Gastrocnemius medialis (tissue), 4 donors: ENCODE results near the gene KCTD15. TPM values are rescaled to one million over a fixed set of nuclear protein-coding genes. Genes with fewer than 3 reads are reported as not detected.

ENCODE experiments used
- ATAC-seq, 2 donors: fragments of 150-250 bp; one replicate each; pipeline ENCODE4 v1.9.1; 2016
- DNase-seq, 2 donors: peaks; one replicate each; pipeline ENCODE4 v3.0.0-alpha.2; 2019
- H3K27ac ChIP-seq, 4 donors: fragments of 200-600 bp; sonication (generic); 1 replicate in 1 of 4; 2 replicates in 3 of 4; pipeline ENCODE4 v1.5.1; 2016 to 2018; ENCODE audit warnings: mild to moderate bottlenecking in 2 of 4, moderate library complexity in 1 of 4
- H3K27me3 ChIP-seq, 3 donors: fragments of 200-600 bp; sonication (generic) in 2 of 3; 1 replicate in 1 of 3; 2 replicates in 2 of 3; pipeline versions ENCODE4 v1.5.1 to v1.6.0; 2016 to 2019; ENCODE audit warnings: mild to moderate bottlenecking in 1 of 3, moderate library complexity in 1 of 3
- H3K36me3 ChIP-seq, 2 donors: fragments of 200-600 bp; sonication (generic) in 1 of 2; one replicate each; pipeline ENCODE4 v1.5.1; 2017 to 2018
- H3K4me1 ChIP-seq, 2 donors: fragments of 200-600 bp; sonication (generic) in 1 of 2; one replicate each; pipeline ENCODE4 v1.5.1; 2016 to 2017; ENCODE audit warnings: mild to moderate bottlenecking in 2 of 2
- H3K4me3 ChIP-seq, 4 donors: fragments of 200-600 bp; sonication (generic) in 3 of 4; 1 replicate in 1 of 4; 2 replicates in 3 of 4; pipeline ENCODE4 v1.5.1; 2016 to 2019; ENCODE audit warnings: mild to moderate bottlenecking in 2 of 4
- H3K9me3 ChIP-seq, 3 donors: fragments of 200-600 bp; sonication (generic) in 2 of 3; 1 replicate in 1 of 3; 2 replicates in 2 of 3; pipeline ENCODE4 v1.5.1; 2016 to 2019
- CTCF ChIP-seq, 5 experiments: fragments of 450-650 bp in 3 of 5; fragments of 200-600 bp in 2 of 5; sonication (generic) in 2 of 5; IDR thresholded peaks in 4 of 5; conservative IDR thresholded peaks in 1 of 5; 1 replicate in 4 of 5; 2 replicates in 1 of 5; pipeline ENCODE4 v1.5.1; 2016 to 2019; ENCODE audit warnings: antibody characterized with exemption in 5 of 5, mild to moderate bottlenecking in 3 of 5, moderate library complexity in 3 of 5
- POLR2A ChIP-seq, 2 donors: fragments of 450-650 bp; IDR thresholded peaks; one replicate each; pipeline ENCODE4 v1.6.1; 2017; ENCODE audit warnings: antibody characterized with exemption in 2 of 2, mild to moderate bottlenecking in 2 of 2, moderate library complexity in 2 of 2
- in situ Hi-C, 4 donors: fragments of 200-750 bp; cut with MboI; loops; one replicate each; pipeline versions ENCODE4 v1.15.0 to v1.8.0; 2017; ENCODE audit warnings: low sequenced_read_pairs in 4 of 4
- intact Hi-C: fragments of 100-400 bp; cut with DNase I; formaldehyde crosslinking; loops from one replicate; pipeline ENCODE4 v1.15.1; 2023; ENCODE audit warnings: low total_unique reads
- total RNA-seq, 4 donors: library from RNA; depleted of rRNA; stranded (reverse); fragments of >200 nt; gene quantifications; one replicate each; pipeline versions ENCODE4 v1.1.0 to v1.2.3, GENCODE V29; 2016

KCTD15 gene
- total RNA-seq, 4 donors from 2014 or later, result 1.9 to 14.8 (median 5.8) TPM

DNA sequence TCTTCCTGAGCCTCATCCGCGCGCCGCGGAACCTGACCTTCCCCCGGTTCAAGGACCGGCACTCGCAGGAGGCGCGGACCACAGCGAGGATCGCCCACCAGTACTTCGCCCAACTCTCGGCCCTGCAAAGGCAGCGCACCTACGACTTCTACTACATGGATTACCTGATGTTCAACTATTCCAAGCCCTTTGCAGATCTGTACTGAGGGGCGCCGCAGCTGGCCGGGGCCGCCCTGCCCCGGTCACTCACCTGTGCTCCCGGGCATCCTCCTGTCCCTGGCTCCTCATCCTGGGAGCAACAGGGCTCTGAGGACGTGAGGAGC, 23.9 kb upstream of the KCTD15 start:
- Histone ChIP-seq H3K9me3 (no peaks in the 10 kb centered on the region), H3K36me3 (no peaks in the 10 kb centered on the region), H3K27ac (no peak overlapping the region), H3K27me3 (peaks cover 0 to 5% (median 0%) of the 10 kb centered on the region in 3 donors), H3K4me3 (no peak overlapping the region), H3K4me1 (no peaks in the 10 kb centered on the region)
- ATAC-seq, result no peak
- TF ChIP-seq POLR2A (IDR thresholded peaks at IDR 0.05), result no peak
- TF ChIP-seq CTCF (IDR thresholded peaks at IDR 0.05 in 4 of 5, conservative IDR thresholded peaks at IDR 0.05 in 1 of 5), result no peak
- intact Hi-C loops, result loop anchor here (5.0 kb wide), 2 partner anchors 356 to 531 kb away; no protein-coding TSS in a partner anchor
- in situ Hi-C loops, result loop anchor here (10.0 to 25.0 kb wide), 4 partner anchors 322 to 536 kb away; partner anchors contain the start of gene SLC7A10 (in 3 of the 4)
- DNase-seq, result no peak

DNA sequence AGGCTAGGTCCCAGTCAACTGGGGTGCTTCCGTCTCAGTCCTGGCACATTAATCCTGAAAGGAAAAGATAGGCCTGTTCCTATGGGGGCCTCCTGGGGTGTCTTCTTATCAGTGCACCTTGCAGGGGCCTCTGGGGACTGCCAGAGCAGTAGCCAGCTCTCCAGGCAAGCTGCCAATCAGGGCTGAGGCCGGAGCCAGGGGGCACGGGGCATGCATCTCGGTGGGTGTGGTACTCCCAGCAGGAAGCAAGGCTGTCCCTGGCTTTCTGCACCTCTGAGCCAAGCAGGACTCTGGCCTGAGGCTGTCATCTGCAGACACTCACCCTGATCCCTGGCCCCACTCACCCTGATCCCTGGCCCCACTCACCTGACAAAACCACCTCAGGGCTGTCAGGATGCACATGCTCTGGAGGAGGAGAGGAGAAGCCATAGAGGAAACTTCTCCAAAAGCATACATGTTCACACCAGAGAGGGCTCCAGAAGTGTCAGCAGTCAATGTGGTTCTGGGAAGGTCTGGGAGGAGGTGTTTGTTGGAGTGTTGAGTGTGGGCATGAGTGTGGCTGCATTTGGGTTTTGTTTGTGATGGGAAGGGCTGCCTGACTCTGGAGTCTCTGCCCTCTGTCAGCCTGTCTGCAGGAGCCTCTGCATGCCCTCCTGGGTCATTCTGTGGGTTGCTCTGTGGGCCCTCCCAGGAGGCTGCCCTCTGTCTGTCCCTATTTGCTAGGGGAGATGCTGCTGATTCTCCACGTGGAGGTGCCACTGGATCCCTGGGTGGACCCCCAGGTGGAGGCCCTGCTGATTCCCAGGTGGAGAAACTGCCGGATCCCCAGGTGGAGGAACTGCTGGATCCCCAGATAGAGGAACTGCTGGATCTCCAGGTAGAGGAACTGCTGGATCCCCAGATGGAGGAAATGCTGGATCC, 22.7 kb upstream of the KCTD15 start:
- Histone ChIP-seq H3K27me3 (peaks cover 0 to 8% (median 1%) of the 10 kb centered on the region in 3 donors), H3K4me3 (no peak overlapping the region), H3K27ac (no peak overlapping the region), H3K9me3 (no peaks in the 10 kb centered on the region), H3K36me3 (no peaks in the 10 kb centered on the region), H3K4me1 (peaks cover 3% of the 10 kb centered on the region in 2 donors)
- in situ Hi-C loops, result loop anchor here (10.0 to 25.0 kb wide), 4 partner anchors 321 to 537 kb away; partner anchors contain the start of gene SLC7A10 (in 3 of the 4)
- no peak for DNase-seq
- no peak for ATAC-seq
- intact Hi-C loops, result loop anchor here (5.0 kb wide), 2 partner anchors 357 to 532 kb away; no protein-coding TSS in a partner anchor
- TF ChIP-seq POLR2A (IDR thresholded peaks at IDR 0.05) (no peak), CTCF (IDR thresholded peaks at IDR 0.05 in 4 of 5, conservative IDR thresholded peaks at IDR 0.05 in 1 of 5) (no peak)

- DNase-seq (no peak), ATAC-seq (no peak)
- peaks cover 3% of the 10 kb centered on the region in 2 donors for H3K4me1 ChIP-seq
- no peak overlapping the region for H3K27ac ChIP-seq
- in situ Hi-C loops, result loop anchor here (10.0 to 25.0 kb wide), 6 partner anchors 213 to 537 kb away; partner anchors contain the start of gene SLC7A10 (in 3 of the 4)
- H3K27me3 ChIP-seq, result peaks cover 0 to 7% (median 5%) of the 10 kb centered on the region in 3 donors
- H3K4me3 ChIP-seq, result no peak overlapping the region
- no peaks in the 10 kb centered on the region for H3K9me3 ChIP-seq
- no peaks in the 10 kb centered on the region for H3K36me3 ChIP-seq
- TF ChIP-seq CTCF (IDR thresholded peaks at IDR 0.05 in 4 of 5, conservative IDR thresholded peaks at IDR 0.05 in 1 of 5), result no peak
- no peak for TF ChIP-seq POLR2A (IDR thresholded peaks at IDR 0.05)
- intact Hi-C loops, result loop anchor here (5.0 kb wide), 2 partner anchors 357 to 532 kb away; no protein-coding TSS in a partner anchor
Observed at GRCh38 chr19:33774751-33775150, 21.9 kb upstream of the KCTD15 start.

GRCh38 chr19:33775731-33776487, 20.8 kb upstream of the KCTD15 start:
- Histone ChIP-seq H3K27ac (no peak overlapping the region), H3K9me3 (no peaks in the 10 kb centered on the region), H3K27me3 (peaks cover 4 to 16% (median 14%) of the 10 kb centered on the region in 3 donors), H3K36me3 (no peaks in the 10 kb centered on the region), H3K4me1 (peaks cover 3% of the 10 kb centered on the region in 2 donors), H3K4me3 (no peak overlapping the region)
- DNase-seq (no peak), ATAC-seq (no peak)
- in situ Hi-C loops, result loop anchor here in 3 of 4 donors (10.0 to 25.0 kb wide), 4 partner anchors 211 to 351 kb away; no protein-coding TSS in a partner anchor
- intact Hi-C loops, result no loop called here
- TF ChIP-seq CTCF (IDR thresholded peaks at IDR 0.05 in 4 of 5, conservative IDR thresholded peaks at IDR 0.05 in 1 of 5) (no peak), POLR2A (IDR thresholded peaks at IDR 0.05) (no peak)
